GM12872 (cell line): ENCODE results near the gene DENND4A.

Experiments used
- TF ChIP-seq, protein P1 (sequence below): IDR thresholded peaks from 3 replicates; pipeline ENCODE4 v1.5.1; 2011; ENCODE audit warnings: low read depth, mild to moderate bottlenecking, low read length, moderate library complexity; ENCODE audit not compliant: insufficient read depth

Gene DENND4A

DNA sequence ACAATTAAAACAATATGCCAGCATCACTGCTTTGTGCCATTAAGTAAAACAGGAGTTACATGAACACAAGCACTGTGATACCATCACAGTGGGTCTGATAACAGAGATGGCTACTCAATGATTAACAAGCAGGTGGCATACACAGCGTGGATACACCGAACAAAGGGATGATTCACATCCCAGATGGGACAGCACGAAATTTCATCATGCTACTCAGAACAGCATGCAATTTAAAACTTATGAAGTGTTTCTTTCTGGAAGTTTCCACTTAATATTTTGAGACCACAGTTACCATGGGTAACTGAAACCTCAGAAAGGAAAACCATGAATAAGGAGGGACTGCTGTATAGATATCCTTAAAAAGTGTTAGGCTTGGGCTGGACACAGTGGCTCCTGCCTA is 125.8 kb downstream of the DENND4A start:
- TF ChIP-seq, protein P1, sequence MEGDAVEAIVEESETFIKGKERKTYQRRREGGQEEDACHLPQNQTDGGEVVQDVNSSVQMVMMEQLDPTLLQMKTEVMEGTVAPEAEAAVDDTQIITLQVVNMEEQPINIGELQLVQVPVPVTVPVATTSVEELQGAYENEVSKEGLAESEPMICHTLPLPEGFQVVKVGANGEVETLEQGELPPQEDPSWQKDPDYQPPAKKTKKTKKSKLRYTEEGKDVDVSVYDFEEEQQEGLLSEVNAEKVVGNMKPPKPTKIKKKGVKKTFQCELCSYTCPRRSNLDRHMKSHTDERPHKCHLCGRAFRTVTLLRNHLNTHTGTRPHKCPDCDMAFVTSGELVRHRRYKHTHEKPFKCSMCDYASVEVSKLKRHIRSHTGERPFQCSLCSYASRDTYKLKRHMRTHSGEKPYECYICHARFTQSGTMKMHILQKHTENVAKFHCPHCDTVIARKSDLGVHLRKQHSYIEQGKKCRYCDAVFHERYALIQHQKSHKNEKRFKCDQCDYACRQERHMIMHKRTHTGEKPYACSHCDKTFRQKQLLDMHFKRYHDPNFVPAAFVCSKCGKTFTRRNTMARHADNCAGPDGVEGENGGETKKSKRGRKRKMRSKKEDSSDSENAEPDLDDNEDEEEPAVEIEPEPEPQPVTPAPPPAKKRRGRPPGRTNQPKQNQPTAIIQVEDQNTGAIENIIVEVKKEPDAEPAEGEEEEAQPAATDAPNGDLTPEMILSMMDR, result no peak

GRCh38 chr15:65663521-65663920 is 128.6 kb downstream of the DENND4A start:
- TF ChIP-seq, protein P1, result no peak

GRCh38 chr15:65660927-65661326 is 131.2 kb downstream of the DENND4A start:
- TF ChIP-seq, protein P1, result no peak

DNA sequence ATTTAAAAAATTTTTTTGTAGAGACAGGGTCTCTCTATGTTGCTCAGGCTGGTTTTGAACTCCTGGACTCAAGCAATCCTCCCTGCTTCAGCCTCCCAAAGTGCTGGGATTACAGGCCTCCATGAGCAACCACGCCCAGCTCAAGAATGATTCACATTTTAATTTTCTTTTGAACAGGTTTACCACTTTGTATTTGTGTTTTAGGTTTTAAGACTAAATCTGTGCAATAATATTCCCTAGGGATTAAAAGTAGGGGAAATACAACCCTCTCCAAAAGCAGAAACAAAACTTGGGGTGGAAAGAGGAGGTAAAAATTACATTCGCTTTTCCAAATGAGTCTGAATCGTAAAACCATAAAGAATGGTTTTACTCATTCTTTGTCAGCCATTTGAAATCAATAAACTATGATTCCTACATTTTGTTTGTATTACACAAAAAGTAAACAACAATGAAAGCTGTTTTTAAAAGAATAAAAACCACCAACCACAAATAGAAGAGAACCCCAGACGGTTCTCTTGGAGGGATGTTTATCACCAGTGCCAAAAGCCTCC is 132.5 kb downstream of the DENND4A start:
- TF ChIP-seq, protein P1, result no peak

DNA sequence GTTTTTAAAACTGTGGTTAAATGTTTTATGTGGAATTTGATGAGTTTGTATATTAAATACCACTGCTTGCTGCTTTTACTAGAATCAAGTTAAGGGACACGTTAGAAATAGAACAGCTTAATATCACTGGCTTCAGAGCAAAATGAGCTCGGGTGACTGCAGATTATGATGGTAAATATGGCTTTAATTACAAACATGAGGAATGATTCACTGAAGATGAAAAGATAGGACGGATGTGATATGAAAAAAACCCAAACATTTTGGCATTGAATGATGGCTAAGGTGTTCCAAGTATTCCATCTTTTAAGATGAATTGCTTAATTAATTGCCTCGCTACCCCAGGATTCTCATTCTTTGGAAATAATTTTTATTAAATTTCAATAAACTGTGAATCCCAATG is 136.6 kb downstream of the DENND4A start:
- TF ChIP-seq, protein P1, result no peak

DNA sequence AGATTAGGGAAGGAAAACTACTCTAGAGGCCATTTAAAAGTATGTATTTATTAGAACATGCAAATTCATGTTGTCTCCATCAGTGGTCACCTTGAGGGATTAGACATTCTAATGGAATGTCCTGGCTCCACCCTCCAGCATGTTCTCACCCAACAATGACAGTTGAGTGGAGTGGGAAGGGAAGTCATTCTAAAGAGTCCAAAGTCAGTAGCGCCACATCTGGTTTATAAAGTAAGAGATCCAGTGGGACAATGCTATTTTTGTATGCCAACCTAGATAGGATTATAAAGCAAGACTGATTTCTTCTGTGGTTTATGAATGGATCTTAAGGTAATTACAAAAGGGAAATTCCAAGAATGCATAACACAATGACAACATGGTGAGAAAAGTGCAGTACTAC is 137.1 kb downstream of the DENND4A start:
- TF ChIP-seq, protein P1, result no peak

- TF ChIP-seq, protein P1, result no peak
Measured at GRCh38 chr15:65653801-65654521, 138.1 kb downstream of the DENND4A start.
